Regular cardiac myocyte (primary cell): ENCODE measurements around the gene LPCAT4. TPM values are rescaled to one million over a fixed set of nuclear protein-coding genes. Genes with fewer than 3 reads are reported as not detected.

Experiments used
- total RNA-seq: library from RNA; depleted of rRNA; stranded (reverse); fragments of >200 nt; gene quantifications from 2 replicates; pipeline ENCODE4 v1.2.3, GENCODE V29; 2014

LPCAT4 gene
- total RNA-seq: 7.0 and 10.0 TPM in 2 replicates

GRCh38 chr15:34367101-34368081 is at the start of gene LPCAT4:
Gene LPCAT4, minus strand, starts transcription at chr15:34367196. Its CDS starts 96 bp downstream, at chr15:34367100.

DNA sequence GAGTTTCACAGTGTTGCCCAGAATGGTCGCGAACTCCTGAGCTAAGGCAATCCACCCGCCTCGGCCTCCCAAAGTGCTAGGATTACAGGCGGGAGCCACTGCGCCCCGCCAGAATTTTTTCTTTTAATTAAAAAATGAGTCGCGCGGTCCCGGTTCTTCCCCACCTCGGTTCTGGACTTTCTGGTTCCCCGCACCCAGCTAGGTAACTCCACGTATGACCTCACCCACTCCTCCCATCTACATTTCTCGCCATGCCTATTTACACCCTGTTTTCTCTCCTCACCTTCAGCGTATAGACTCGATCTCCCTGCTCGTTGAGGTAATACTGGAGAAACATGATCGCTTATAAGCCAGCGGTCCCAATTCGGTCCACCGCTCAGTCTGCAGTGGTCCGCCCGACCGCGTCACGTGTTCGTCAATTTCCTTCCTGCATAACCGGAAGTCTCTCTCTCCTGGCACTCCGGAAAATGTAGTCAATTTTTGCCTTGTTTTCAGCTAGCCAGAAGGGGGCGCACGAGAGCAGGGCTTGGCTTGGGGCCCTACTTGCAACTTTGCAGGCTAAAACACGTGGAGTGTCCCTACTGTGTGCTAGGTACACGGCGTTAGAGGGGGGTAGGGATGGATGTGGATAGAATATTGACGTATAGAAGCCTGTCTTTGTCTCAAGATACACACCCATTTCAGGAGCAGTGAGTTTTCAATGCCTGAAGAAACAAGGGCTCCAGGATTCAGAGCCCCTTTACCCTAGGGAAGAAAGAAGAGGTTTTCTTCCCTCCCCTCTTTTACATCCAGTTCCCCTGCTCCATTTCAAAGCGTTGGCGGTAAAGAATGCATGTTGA is 24.0 kb downstream of the LPCAT4 start, which contains the start of the genes NOP10 and NUTM1:
NOP10 (minus strand) TSS at position 400 of the 839 bp plus-strand sequence; CDS start at position 337, 63 bp downstream.
NUTM1 (plus strand) TSS at position 579 of the 839 bp plus-strand sequence. CDS start 382 bp downstream, outside the sequence.

DNA sequence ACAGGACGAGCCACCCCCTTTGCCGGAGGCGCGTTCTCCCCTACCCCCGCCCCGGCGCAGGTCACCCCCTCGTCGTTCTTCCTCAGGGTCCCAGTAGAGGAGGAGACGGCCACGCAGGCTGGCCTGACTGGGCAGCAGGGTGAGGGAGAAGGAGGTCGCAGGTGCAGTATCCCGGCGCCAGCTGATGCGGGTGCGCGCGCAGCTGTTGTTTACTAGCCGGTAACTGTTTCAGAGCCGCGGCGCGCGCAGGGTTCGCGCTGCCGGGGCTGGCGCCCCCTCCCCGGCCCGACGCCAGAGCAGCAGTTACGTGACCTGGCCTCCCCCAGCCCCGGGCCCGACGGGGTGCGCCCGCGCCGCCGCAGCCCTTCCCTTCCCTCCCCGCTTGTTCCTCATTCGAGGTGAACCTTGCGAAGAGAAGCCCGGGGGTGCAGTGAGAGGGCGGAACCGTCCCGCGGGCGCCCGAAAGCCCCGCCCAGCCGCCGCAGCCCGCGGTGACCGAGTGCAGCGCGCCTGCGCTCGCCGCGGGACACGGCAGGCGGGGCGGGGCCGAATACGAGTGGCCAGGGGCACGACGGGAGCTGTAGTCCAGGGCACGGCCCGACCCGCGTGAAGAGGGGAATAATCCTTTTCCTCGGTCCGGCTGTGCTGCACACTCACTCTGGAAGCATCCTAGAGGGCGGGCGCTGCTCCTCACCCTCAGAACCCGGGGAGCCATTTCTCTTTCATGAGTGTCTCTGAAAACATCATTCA is 29.3 kb downstream of the LPCAT4 start, which contains the start of gene SLC12A6:
SLC12A6 (minus strand) TSS at position 225 of the 750 bp plus-strand sequence. CDS start 1,101 bp downstream, outside the sequence.

Other genes starting within 250 kb of the LPCAT4 start
- gene KATNBL1, start 157.1 kb downstream of the LPCAT4 start, total RNA-seq: 44.9 and 47.1 TPM in 2 replicates
- 181 and 230 TPM in 2 replicates for gene EMC4, start 142.2 kb downstream of the LPCAT4 start, total RNA-seq
- 13.8 and 24.2 TPM in 2 replicates for gene SLC12A6, start 29.4 kb downstream of the LPCAT4 start, total RNA-seq
- gene NOP10, start 24.1 kb downstream of the LPCAT4 start, total RNA-seq: 166 and 266 TPM in 2 replicates
- not detected in 2 replicates for gene NUTM1, start 23.9 kb downstream of the LPCAT4 start, total RNA-seq
- 4.4 and 25.9 TPM in 2 replicates for gene GOLGA8A, start 70.6 kb upstream of the LPCAT4 start, total RNA-seq
- gene GOLGA8B, start 216.5 kb upstream of the LPCAT4 start, total RNA-seq: 10.4 and 28.8 TPM in 2 replicates